Retinal pigment epithelial cell (primary cell): ENCODE data around the gene PCYT2.

ENCODE experiments used
- DNase-seq: peaks from one replicate; pipeline ENCODE4 v3.0.0-alpha.2; 2010; ENCODE audit warnings: low read depth
- H3K4me3 ChIP-seq: 2 replicates; pipeline ENCODE4 v1.5.1; 2011; ENCODE audit warnings: mild to moderate bottlenecking, low read length, control low read depth, moderate library complexity
- CTCF ChIP-seq: conservative IDR thresholded peaks from 2 replicates; pipeline ENCODE4 v1.5.1; 2011; ENCODE audit warnings: low read depth, low read length, control low read depth, inconsistent platforms

Gene PCYT2

GRCh38 chr17:81900181-81900820 is 10.9 kb downstream of the PCYT2 start:
- no peak overlapping the region for H3K4me3 ChIP-seq
- no peak for DNase-seq
- TF ChIP-seq CTCF: no peak

GRCh38 chr17:81899514-81900166 is 11.6 kb downstream of the PCYT2 start:
- DNase-seq: no peak
- no peak for TF ChIP-seq CTCF
- H3K4me3 ChIP-seq: no peak overlapping the region

GRCh38 chr17:81898885-81899284 is 12.3 kb downstream of the PCYT2 start:
- no peak for DNase-seq
- no peak for TF ChIP-seq CTCF
- no peak overlapping the region for H3K4me3 ChIP-seq

- no peak overlapping the region for H3K4me3 ChIP-seq
- peak; percentile 56 for DNase-seq
- no peak for TF ChIP-seq CTCF
Observed at GRCh38 chr17:81898029-81898866, 13.0 kb downstream of the PCYT2 start.

GRCh38 chr17:81895400-81895799 is 15.8 kb downstream of the PCYT2 start:
- DNase-seq: no peak
- no peak for TF ChIP-seq CTCF
- H3K4me3 ChIP-seq: no peak overlapping the region

GRCh38 chr17:81891303-81891552 is 20.0 kb downstream of the PCYT2 start:
- no peak for DNase-seq
- peak overlapping the region; percentile 81 for H3K4me3 ChIP-seq
- no peak for TF ChIP-seq CTCF
